GM19372 (cell line): ENCODE results near the gene OR7G1.

ENCODE experiments used
- ATAC-seq: cut with Tn5 transposase; IDR thresholded peaks from one replicate; pipeline ENCODE4 v1.9.1; 2021; ENCODE audit warnings: mild to moderate bottlenecking, low read depth, moderate library complexity; ENCODE audit not compliant: unreplicated experiment

OR7G1 gene, protein sequence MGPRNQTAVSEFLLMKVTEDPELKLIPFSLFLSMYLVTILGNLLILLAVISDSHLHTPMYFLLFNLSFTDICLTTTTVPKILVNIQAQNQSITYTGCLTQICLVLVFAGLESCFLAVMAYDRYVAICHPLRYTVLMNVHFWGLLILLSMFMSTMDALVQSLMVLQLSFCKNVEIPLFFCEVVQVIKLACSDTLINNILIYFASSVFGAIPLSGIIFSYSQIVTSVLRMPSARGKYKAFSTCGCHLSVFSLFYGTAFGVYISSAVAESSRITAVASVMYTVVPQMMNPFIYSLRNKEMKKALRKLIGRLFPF

DNA sequence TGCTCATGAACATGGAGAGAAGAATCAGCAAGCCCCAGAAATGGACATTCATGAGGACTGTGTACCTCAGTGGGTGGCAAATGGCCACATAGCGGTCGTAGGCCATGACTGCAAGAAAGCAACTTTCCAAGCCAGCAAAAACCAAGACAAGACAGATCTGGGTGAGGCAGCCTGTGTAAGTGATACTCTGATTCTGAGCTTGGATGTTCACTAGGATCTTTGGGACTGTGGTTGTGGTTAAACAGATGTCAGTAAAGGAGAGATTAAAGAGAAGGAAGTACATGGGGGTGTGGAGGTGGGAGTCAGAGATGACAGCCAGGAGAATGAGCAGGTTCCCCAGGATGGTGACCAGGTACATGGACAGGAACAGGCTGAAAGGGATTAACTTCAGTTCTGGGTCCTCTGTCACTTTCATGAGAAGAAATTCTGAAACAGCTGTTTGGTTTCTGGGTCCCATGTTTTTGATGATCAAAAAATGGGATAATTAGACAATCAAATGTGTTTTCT, at the start of gene OR7G1:
OR7G1 (minus strand) TSS at position 457 of the 507 bp plus-strand sequence; CDS start at position 457, 0 bp downstream.
- no peak for ATAC-seq

DNA sequence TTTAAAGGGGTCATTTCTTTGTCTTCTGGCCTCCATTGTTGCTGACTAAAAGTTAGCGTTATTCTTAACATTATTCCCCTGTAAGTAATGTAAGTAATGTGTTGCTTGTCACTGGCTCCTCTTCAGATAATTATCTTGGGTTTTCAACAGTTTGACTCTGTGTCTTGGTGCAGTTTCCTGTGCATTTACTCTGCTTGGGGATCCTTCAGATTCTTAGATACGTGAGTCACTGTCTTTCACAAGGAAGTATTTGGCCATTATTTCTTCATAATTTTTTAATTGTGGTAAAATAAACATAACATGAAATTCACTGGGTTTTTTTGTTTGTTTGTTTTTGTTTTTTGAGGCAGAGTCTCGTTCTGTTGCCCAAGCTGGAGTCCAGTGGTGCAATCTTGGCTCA, 49.7 kb upstream of the OR7G1 start:
- ATAC-seq = no peak

DNA sequence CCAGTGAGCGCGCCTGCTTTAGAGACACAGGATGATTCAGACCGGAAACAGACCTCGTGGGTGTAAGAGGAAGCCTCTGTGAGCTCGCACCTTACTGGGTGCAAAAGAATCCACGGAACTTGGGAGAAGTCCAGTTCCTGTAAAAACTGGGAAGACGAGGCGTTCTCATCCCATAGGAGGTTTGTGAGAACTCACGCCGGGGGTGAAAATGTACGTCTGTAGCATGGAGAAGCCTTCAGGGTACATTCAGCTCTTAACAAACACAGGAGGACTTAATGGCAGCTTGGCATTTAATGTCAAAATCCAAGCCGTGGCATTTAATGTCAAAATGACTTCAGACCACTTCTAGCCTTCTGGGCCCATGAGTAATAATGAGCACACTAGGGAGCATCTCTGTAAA, 45.9 kb upstream of the OR7G1 start:
- ATAC-seq = no peak

DNA sequence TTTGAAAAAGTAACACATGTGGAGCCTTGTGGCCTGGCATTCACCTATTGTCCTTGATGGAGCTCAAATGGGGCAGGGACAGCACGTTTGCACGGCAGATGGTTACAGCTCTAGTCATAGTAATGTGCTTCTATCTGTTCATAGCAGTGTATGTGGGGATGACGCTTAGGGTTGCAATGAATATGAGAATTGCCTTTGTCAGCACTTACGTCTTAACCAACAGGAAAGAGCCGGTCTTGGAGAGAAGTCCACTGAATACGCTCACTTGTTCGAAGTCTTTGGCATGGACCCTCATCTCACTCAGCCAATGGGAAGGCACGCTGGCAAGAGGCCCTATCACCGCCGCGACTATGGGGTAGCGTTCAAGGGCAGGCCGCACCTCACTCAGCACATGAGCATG, 44.3 kb upstream of the OR7G1 start:
- no peak for ATAC-seq

DNA sequence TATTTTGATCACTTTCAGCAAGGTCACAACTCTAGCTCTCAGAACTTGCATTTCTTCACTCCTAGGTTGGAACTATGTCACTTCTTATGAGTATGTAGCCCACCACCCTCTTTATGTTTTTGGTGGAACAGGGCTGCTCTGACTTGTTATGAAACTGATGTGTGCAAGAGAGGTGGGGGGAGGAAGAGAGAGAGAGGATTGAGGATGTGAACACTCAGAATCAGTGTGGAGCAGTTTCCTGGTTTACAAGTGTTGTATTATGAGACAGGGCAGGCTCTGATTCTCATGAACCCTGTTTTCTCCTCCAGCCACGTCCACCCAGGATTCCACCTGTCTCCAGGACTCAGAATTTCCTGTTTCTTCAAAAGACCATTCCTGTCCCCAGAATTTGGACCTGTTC, 40.7 kb upstream of the OR7G1 start:
- no peak for ATAC-seq

DNA sequence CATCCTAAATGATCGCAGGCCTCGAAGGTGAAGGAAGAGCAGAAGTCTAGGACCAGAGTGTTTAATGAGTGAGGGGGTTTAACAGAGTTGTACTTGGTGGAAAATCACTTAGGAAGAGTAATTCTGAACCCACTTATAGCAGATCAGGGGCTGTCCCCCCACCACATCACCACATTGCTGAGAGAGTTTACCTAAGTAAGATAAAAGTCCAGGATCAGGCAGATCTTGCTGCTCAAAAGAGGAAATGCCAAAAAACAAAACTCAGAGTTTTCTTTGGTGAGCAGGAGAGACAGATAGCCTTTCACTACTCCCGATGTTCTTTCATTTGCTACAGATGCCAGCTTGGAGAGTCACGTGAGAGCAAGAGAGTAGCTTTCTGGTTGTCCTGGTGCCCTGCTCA, 40.0 kb upstream of the OR7G1 start:
- ATAC-seq = no peak

DNA sequence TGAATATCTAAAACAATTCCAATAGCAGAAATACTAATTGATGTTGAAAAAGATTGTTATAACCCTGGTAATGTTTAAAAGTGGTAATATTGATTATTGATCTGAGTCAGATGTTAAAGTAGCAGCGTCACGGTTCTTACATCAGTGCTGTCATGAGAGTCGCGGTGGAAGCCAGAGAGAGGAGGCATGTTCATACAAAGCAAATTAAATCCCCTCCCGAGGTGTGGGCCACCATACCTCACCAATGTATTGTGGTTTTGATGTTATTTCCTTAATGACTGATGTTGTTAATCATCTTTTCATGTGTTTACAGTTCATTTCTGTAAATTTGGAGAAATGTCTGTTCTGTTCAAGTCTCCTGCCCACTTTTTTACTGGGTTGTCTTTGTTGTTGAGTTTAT, 35.8 kb upstream of the OR7G1 start:
- no peak for ATAC-seq

DNA sequence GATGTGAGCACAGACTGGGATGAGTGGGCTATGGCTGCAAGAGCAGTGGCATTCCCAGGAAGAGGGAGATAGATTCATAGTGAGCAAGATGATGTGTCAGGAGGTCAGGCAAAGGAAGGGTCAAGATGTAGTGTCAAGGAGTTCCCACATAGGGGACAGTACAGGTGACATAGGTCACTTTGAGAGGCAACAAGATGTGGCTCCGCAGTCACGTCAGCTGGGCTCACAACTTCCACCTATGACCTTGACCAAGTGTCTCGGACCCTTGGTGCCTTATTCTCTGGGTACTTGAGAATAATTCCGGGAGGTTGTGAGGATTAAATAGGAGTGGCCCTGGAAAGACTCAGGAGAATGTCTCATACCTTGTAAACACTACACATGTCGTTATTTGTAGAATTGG, 35.1 kb upstream of the OR7G1 start:
- ATAC-seq = no peak

DNA sequence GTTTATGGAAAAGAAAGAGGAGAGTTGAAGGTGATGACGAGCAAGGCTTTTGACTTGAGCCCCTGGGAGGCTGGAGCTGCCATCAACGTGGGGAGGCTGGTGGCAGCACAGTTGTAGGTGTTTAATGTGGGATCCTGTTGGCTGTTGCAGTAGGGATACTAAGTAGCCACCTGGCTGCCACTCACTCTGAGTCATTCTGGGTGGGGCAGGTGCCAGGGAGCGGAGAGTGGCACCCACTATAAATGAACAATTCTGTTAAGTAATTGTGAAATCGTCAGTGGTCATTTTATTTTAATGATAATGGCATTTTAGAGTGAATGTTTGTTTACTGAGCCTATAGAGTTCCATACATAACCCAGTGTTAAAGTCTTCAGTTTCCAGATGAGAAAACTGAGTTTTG, 34.4 kb upstream of the OR7G1 start:
- ATAC-seq = no peak

DNA sequence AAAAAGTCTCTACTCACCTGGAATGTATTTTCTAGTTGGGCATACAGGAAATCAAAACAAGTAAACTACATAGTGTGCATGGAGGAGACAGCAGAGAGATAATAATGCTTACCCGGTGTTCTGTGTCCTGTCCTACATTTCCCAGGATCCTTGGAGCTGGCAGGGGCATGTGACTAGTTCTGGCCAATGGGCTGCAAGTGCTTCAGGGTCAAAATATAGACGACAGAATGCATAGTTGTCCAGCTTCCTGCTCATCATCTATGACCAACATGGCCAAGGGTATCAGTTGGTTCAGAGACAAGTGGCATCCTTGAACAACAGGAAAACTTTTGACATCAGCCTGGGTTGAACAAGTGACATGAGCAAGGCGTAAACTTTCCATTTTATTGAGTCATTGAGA, 33.1 kb upstream of the OR7G1 start:
- no peak for ATAC-seq

DNA sequence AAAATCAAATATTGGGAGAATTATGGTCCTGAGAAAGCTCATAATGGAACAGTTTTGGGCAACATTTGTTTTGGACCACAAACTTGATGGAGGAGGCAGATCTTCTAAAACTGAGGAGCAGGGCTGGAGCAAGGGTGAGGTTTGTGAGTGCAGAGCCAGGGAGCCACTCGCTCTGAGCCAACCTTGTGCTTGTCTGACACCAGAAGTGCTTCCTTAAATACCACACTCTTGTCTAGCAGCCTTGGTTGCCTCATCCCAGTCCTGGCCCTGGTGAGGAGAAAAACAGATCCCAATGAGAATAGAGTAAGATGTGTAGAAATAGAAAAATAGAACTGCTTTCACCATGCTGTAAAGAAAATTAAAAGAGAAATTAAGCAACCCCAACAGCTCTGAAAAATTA, 31.3 kb upstream of the OR7G1 start:
- no peak for ATAC-seq

DNA sequence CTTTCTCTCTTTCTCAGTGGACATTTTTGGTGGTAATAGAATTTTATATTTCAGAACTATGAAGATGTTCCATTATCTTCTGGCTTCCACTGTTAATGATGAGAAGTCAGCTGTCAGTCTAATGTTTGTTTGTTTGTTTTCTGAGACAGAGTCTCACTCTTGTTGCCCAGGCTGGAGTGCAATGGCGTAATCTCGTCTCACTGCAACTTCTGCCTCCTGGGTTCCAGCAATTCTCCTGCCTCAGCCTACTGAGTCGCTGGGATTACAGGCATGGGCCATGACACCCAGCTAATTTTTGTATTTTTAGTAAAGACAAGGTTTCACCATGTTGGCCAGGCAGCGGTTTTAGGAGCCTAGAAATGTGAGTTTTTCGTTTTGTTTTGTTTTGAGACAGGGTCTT, 29.4 kb upstream of the OR7G1 start:
- no peak for ATAC-seq

DNA sequence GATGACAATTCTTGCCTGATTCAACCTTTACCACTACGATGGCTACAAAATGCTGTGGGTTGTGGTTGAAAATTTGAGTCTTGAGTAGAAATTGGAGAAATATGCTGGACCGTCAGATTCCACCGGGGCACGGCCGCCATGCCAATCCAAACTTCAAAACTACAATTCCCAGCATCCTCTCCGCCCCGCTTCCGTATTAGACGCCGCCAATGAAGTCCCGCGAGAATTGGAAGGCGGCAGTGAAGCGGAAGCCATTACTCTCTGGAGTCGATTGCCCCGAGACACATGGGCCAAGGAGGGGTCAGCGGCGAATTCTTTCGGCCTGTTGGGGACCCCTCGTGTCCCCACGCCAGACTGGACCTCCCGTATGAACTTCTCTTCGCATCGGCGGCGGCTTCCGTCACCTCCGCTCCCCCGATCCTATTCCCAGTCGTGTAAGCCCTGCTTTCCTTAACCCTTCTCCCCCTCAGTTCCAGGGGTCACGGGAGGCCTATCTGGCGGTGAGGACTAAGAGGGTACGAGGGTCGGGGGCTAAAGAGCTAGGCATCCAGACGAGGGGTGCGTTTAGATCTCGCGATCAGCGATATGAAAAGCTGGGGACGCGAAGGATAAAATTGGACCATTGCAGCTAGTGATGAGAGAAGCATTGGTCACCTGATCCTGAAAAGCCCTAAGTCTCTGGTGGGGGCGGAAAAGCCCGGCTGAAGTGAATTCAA, 24.8 kb upstream of the OR7G1 start, which contains the start of gene ZNF317:
ZNF317 (plus strand) TSS at position 239 of the 716 bp plus-strand sequence. CDS start 15,620 bp downstream, outside the sequence.
- peak; percentile 90 for ATAC-seq

DNA sequence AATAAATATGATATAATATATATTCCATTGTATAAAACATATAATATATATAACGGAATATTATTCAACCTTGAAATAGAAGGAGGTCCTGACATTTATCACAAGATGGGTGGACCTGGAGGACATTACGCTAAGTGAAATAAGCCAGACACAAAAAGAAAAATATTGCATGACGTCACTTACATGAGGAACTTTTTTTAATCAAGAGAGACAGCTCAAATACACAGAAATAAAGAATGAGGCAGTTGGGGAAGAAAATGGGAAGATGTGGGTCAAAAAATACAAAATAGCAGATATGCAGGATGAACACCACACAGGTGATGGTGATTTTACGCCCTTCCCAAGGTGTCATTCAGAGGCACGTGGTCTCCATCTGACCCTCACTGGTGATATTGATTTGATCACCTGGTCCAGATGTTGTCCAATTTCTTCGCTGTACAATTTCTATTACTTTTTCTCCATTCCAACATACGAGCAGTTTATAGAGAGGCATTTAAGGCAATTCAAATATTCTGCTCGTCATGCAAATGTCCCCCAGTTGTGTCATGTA, 24.1 kb upstream of the OR7G1 start:
- no peak for ATAC-seq

DNA sequence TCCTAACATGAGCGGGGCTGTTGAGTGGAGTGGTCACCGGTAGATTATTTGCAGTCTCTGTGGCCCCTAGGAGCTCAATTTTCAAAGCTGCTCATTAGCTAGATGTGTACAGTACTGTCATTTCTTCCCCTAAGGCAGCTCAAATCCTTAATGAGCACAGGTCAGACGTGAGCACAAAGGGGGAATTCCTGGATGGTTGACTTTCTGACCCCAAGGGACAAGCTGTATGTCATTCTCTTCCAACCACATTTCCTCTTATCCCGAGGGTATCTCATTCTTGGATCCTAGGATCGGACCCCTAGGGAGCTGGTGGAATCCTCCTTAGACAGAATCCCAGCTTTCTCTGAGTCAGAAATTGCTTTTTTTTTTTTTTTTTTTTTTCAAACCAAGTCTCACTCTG, 16.9 kb upstream of the OR7G1 start:
- no peak for ATAC-seq

DNA sequence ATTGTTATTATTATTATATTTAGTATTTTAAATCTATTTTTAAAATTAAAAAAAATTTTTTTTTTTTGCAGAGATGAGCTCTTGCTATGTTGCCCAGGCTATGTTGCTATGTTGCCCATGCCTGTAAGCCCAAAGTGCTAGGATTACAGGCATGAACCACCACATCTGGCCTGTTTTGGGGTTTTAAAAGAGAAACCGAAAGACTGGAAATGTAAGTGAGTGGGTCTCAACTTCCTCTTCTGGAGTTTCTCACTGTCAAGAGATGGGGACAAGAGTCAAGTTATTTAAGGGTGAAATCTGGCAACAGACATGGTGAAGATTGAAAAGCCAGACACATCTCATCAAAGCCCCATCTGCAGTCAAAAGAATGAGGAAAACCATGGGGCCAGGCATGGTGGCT, 15.4 kb upstream of the OR7G1 start:
- no peak for ATAC-seq

DNA sequence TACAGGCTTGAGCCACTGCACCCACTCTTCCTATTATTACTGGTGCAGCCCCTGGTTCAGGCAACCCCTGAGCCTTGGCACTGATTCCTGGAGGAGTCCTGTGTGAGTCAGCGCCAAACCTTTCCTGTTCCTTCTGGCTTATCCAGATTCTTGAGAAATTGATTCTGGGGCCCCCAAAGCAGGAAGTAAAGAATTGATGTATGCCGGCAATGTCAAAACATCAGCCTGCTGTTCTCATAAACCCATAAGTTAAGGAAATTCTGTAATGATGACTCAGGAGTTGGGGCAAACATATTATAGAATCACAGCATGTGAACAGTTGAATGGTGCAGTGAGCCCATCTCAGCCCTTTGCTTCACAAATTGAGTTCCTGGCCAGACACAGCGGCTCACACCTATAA, 12.6 kb upstream of the OR7G1 start:
- ATAC-seq = no peak

DNA sequence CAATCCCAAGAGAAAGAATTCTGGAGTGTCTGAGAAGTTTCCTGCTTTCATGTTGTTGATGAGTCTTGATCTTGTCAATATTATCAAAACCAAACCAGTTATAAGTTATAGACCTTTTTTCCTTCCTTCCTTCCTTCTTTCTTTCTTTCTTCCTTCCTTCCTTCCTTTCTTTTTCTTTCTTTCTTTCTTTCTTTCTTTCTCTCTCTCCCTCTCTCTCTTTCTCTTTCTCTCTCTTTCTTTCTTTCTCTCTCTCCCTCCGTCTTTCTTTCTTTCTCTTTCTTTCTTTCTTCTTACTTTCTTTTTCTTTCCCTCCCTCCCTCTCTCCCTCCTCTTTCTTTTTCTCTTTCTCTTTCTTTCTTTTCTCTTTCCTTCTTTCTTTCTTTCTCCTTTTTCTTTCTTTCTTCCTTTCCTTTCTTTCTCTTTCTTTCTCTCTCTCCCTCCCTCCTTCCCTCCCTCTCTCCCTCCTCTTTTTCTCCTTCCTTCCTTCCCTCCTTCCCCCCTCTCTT, 11.4 kb upstream of the OR7G1 start, which contains the start of gene OR7G3:
OR7G3 (minus strand) TSS at position 51 of the 506 bp plus-strand sequence; CDS start at position 51, 0 bp downstream.
- no peak for ATAC-seq

DNA sequence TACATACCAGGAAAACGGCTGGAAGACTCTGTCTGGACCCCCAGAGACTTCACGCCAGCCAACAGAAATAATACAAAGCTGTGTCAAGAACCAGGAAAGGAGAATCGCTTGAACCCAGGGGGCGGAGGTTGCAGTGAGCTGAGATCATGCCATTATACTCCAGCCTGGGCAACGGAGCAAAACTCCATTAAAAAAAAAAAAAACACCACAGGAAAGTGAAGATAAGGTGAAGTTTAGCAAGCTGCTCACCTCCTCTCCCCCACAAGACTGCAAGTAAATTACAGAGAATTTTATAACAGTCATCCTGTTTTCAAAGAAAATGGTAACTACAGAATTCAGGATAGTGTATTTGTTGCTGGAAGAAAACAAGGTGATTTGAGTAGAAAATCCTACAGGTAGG, 984 bp upstream of the OR7G1 start:
- no peak for ATAC-seq

DNA sequence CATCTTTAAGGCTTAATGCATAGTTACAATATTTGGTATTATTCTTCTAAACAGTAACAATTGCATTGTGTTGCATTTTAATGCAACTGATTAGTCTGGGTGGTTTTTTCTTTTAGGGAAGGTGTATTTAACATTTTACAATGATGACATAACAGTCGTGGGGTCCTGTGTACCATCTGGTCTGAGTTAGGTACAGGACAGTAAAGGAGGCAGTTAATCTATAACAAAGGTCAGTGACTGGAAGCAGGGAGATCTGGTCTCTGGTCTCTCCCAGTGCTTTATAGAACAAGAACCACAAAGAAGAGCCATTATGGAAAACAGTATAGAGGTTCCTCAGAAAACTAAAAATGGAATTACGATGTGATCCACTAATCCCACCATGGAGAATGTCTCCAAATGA, 5.6 kb downstream of the OR7G1 start:
- no peak for ATAC-seq

DNA sequence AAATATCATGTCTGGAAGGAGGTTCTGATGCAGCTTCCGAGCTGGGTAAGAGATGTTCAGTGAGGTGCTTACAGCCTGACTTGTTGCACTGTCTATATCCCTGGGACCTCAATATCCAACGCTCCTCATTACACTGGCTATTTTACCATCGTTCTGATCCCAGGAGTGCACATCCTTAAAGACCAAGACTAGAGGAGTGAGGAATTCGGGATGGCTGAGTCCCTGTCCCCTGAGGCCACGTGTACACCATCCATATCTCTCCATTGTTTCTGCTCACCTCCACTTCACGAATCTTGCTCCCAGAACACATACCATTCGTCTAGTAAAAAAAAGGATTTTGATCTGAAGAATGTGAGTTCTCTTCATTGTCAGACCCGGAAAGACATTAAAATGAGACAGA, 8.2 kb downstream of the OR7G1 start, which contains the start of gene OR7G2:
OR7G2 (minus strand) TSS at position 101 of the 400 bp plus-strand sequence. CDS start 4,232 bp downstream, outside the sequence.
- ATAC-seq = no peak
